Smooth muscle cell (in vitro differentiated cells): ENCODE data around the gene MTM1. TPM values are rescaled to one million over a fixed set of nuclear protein-coding genes. Genes with fewer than 3 reads are reported as not detected.

Experiments
- DNase-seq: peaks from one replicate; lab custom pipeline; 2025; ENCODE audit not compliant: unreplicated experiment; lab: John Stamatoyannopoulos, UW
- H2AFZ ChIP-seq: fragments of 200-600 bp; sonication (generic); 2 replicates; pipeline ENCODE4 v1.6.0; 2016; ENCODE audit warnings: antibody characterized with exemption, low read depth, mild to moderate bottlenecking
- H3F3A ChIP-seq: fragments of 200-600 bp; sonication (generic); 2 replicates; pipeline ENCODE4 v1.6.0; 2017; ENCODE audit warnings: antibody characterized with exemption, low read depth
- H3K27ac ChIP-seq: fragments of 200-600 bp; sonication (generic); 2 replicates; pipeline ENCODE4 v1.5.1; 2016; ENCODE audit warnings: low read depth, mild to moderate bottlenecking
- H3K27me3 ChIP-seq: fragments of 200-600 bp; sonication (generic); 2 replicates; pipeline ENCODE4 v1.6.1; 2016; ENCODE audit warnings: low read depth, mild to moderate bottlenecking
- H3K36me3 ChIP-seq: fragments of 200-600 bp; sonication (generic); 2 replicates; pipeline ENCODE4 v1.5.1; 2016; ENCODE audit warnings: low read depth
- H3K4me1 ChIP-seq: fragments of 200-600 bp; sonication (generic); 2 replicates; pipeline ENCODE4 v1.5.1; 2016; ENCODE audit warnings: low read depth
- H3K4me2 ChIP-seq: fragments of 200-600 bp; sonication (generic); 2 replicates; pipeline ENCODE4 v1.6.0; 2016; ENCODE audit warnings: mild to moderate bottlenecking
- H3K4me3 ChIP-seq: fragments of 200-600 bp; sonication (generic); 2 replicates; pipeline ENCODE4 v1.5.1; 2016; ENCODE audit warnings: mild to moderate bottlenecking
- H3K79me2 ChIP-seq: fragments of 200-600 bp; sonication (generic); 2 replicates; pipeline ENCODE4 v1.6.0; 2016; ENCODE audit warnings: low read depth, mild to moderate bottlenecking
- H3K9ac ChIP-seq: fragments of 200-600 bp; sonication (generic); 2 replicates; pipeline ENCODE4 v1.6.0; 2016; ENCODE audit warnings: low read depth
- H3K9me3 ChIP-seq: fragments of 200-600 bp; sonication (generic); replicated peaks from 2 replicates; pipeline ENCODE4 v1.5.1; 2016; ENCODE audit warnings: low read depth
- H4K20me1 ChIP-seq: fragments of 200-600 bp; sonication (generic); 2 replicates; pipeline ENCODE4 v1.6.0; 2016; ENCODE audit warnings: low read depth
- WGBS: methylation state at CpG from one replicate; pipeline ENCODE4 v1.1.7; 2016; ENCODE audit warnings: low lambda C conversion rate; 5-methylcytosine and 5-hydroxymethylcytosine counted together
- polyA plus RNA-seq: library from polyadenylated mRNA; unstranded; fragments of >200 nt; fragmentation: Nextera tagmentation; extraction: Ambion mirVana; gene quantifications from 2 replicates; pipeline ENCODE4 v1.2.1, GENCODE V29; 2016
- total RNA-seq: library from RNA; depleted of rRNA; stranded (reverse); fragments of >200 nt; gene quantifications from 2 replicates; pipeline ENCODE4 v1.2.3, GENCODE V29; 2014
- TF ChIP-seq, protein P1 (sequence below): fragments of 200-600 bp; sonication (generic); IDR thresholded peaks from 2 replicates; pipeline ENCODE4 v1.5.1; 2017; ENCODE audit warnings: borderline replicate concordance, mild to moderate bottlenecking, antibody characterized with exemption; ENCODE audit not compliant: insufficient read depth, poor library complexity, severe bottlenecking

The MTM1 gene
- total and polyA plus RNA-seq, 2 experiments from 2014 or later, result 5.1 to 12.9 TPM

DNA sequence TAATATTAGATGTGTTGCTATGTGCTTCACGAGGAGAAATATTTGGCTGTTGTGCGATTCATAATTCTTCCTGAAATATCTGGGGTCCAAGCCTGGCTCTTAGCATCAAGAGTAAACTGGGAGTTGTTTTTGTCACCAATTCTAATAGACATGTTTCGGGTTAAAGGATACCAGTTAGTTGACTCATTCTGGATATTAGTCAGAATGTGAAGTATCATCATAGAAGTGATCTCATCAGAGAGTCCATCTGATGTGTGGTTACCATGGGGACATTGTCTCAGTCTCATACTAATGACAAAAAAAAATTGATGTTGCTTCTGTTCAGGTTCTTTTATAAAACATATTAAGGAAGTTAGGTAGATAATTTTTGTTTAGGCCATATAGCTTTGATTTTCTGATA is 67.5 kb downstream of the MTM1 start:
- no peaks in the 10 kb centered on the region for H3K9me3 ChIP-seq
- TF ChIP-seq, protein P1, sequence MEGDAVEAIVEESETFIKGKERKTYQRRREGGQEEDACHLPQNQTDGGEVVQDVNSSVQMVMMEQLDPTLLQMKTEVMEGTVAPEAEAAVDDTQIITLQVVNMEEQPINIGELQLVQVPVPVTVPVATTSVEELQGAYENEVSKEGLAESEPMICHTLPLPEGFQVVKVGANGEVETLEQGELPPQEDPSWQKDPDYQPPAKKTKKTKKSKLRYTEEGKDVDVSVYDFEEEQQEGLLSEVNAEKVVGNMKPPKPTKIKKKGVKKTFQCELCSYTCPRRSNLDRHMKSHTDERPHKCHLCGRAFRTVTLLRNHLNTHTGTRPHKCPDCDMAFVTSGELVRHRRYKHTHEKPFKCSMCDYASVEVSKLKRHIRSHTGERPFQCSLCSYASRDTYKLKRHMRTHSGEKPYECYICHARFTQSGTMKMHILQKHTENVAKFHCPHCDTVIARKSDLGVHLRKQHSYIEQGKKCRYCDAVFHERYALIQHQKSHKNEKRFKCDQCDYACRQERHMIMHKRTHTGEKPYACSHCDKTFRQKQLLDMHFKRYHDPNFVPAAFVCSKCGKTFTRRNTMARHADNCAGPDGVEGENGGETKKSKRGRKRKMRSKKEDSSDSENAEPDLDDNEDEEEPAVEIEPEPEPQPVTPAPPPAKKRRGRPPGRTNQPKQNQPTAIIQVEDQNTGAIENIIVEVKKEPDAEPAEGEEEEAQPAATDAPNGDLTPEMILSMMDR, result no peak
- H4K20me1 ChIP-seq, result no peaks in the 10 kb centered on the region
- H3K4me2 ChIP-seq, result no peak overlapping the region
- 55% methylated on average over 3 of the region's 3 CpGs for WGBS
- peak overlapping the region; percentile 77 for H3K27ac ChIP-seq
- H3K36me3 ChIP-seq, result no peaks in the 10 kb centered on the region
- DNase-seq, result no peak
- H2AFZ ChIP-seq, result no peak overlapping the region
- H3K4me1 ChIP-seq, result no peaks in the 10 kb centered on the region
- H3K9ac ChIP-seq, result peak overlapping the region; percentile 61
- no peaks in the 10 kb centered on the region for H3K79me2 ChIP-seq
- H3K4me3 ChIP-seq, result no peak overlapping the region
- H3K27me3 ChIP-seq, result no peaks in the 10 kb centered on the region
- no peaks in the 10 kb centered on the region for H3F3A ChIP-seq

GRCh38 chrX:150642423-150642822 is 74.0 kb downstream of the MTM1 start:
- DNase-seq, result no peak
- TF ChIP-seq, protein P1, result no peak
- Histone ChIP-seq H3K27ac (no peak overlapping the region), H3F3A (no peaks in the 10 kb centered on the region), H3K9me3 (peaks cover 4% of the 10 kb centered on the region), H2AFZ (no peak overlapping the region), H3K27me3 (no peaks in the 10 kb centered on the region), H3K4me1 (no peaks in the 10 kb centered on the region), H3K9ac (no peak overlapping the region), H4K20me1 (no peaks in the 10 kb centered on the region), H3K36me3 (no peaks in the 10 kb centered on the region), H3K79me2 (no peaks in the 10 kb centered on the region), H3K4me3 (no peak overlapping the region), H3K4me2 (no peak overlapping the region)
- 84% methylated on average over 3 of the region's 3 CpGs for WGBS

- H3K9ac ChIP-seq, result no peak overlapping the region
- no peak overlapping the region for H2AFZ ChIP-seq
- no peaks in the 10 kb centered on the region for H3K79me2 ChIP-seq
- H4K20me1 ChIP-seq, result no peaks in the 10 kb centered on the region
- H3K9me3 ChIP-seq, result peaks cover 4% of the 10 kb centered on the region
- 59% methylated on average over 1 of the region's 1 CpG for WGBS
- TF ChIP-seq, protein P1, result no peak
- H3K36me3 ChIP-seq, result no peaks in the 10 kb centered on the region
- H3K4me3 ChIP-seq, result no peak overlapping the region
- no peaks in the 10 kb centered on the region for H3K4me1 ChIP-seq
- no peaks in the 10 kb centered on the region for H3K27me3 ChIP-seq
- no peak overlapping the region for H3K27ac ChIP-seq
- no peak for DNase-seq
- H3K4me2 ChIP-seq, result no peak overlapping the region
- H3F3A ChIP-seq, result no peaks in the 10 kb centered on the region
These were observed 74.8 kb downstream of the MTM1 start for GRCh38 chrX:150643271-150643670.

DNA sequence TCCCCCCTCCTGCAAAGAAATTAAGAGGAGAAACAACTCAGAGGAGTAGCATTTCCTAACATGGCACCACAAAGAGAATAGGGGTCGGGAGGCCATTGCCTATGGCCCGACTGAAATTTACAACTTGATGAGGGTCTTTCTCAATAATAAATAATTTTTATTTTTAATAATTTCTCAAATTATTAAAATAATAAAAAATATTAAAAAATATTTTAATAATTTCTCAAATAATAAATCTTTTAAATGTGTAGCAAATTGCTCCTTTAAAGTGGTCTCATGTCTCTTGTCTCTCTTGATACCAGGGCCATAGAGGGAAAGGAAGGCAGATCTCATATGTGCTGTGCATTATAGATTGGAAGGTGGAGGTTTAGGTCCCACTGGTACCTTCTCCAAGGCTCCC is 75.5 kb downstream of the MTM1 start:
- no peak for DNase-seq
- Histone ChIP-seq H2AFZ (no peak overlapping the region), H3K9ac (no peak overlapping the region), H3K27me3 (no peaks in the 10 kb centered on the region), H3K4me1 (no peaks in the 10 kb centered on the region), H4K20me1 (no peaks in the 10 kb centered on the region), H3K4me3 (no peak overlapping the region), H3K27ac (no peak overlapping the region), H3F3A (no peaks in the 10 kb centered on the region), H3K4me2 (no peak overlapping the region), H3K79me2 (no peaks in the 10 kb centered on the region), H3K9me3 (peaks cover 4% of the 10 kb centered on the region), H3K36me3 (no peaks in the 10 kb centered on the region)
- TF ChIP-seq, protein P1, result no peak
- WGBS, result 87% methylated on average over 2 of the region's 2 CpGs
